Measurements from ENCODE around the gene GSTA2.

DNA sequence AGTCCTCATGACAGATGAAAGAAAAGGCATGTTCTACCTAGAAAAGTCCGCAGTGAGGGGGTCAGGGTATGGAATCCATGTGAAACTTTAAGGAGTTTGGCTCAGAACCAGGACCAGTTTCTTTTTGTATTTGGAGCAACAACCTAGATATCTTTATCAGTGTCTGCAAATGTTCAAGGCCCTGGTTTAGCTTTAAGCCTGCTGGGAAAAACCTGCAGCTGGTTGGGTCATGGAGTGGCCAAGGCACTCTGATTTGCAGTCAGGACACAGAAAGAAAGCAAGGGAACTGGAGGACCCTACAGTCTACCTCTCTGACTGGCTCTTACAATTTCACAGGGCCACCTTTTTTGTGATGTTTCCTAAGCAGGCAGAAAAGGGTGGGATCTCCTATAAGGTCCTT lies 33.7 kb downstream of the GSTA2 start:
- TF ChIP-seq MXI1 (IDR thresholded peaks at IDR 0.05; ENCODE audit: borderline replicate concordance, low read depth, low read length) (no peak), RFX3 (CRISPR knock-in tag; IDR thresholded peaks at IDR 0.05) (no peak), POLR2A (IDR thresholded peaks at IDR 0.05; ENCODE audit: insufficient read depth in 1 of 2, low read depth in 2 of 2, low read length in 2 of 2) (no peak)
